Stomach (tissue), 4 donors: ENCODE measurements around the gene HNRNPD.

Source experiments
- CTCF ChIP-seq, 7 experiments: fragments of 450-650 bp in 4 of 7; fragments of 200-600 bp in 3 of 7; sonication (generic) in 3 of 7; IDR thresholded peaks; one replicate each; pipeline ENCODE4 v1.5.1; 2016 to 2019; ENCODE audit warnings: antibody characterized with exemption in 7 of 7, control low read depth in 2 of 7, mild to moderate bottlenecking in 1 of 7
- POLR2AphosphoS5 ChIP-seq, 3 donors: sonication (generic); formaldehyde crosslinking; IDR thresholded peaks; one replicate each; pipeline ENCODE4 v1.6.1; 2016; ENCODE audit warnings: antibody characterized with exemption in 3 of 3

- TF ChIP-seq CTCF (IDR thresholded peaks at IDR 0.05) (no peak), POLR2AphosphoS5 (IDR thresholded peaks at IDR 0.05) (no peak)
Measured at GRCh38 chr4:82380344-82380743, 6.6 kb upstream of the HNRNPD start.
